Upper lobe of left lung (tissue), 4 donors: ENCODE results near the gene CTSL.

Experiments used
- POLR2AphosphoS5 ChIP-seq, 2 donors: sonication (generic); formaldehyde crosslinking; IDR thresholded peaks; one replicate each; pipeline ENCODE4 v1.5.1; 2017; ENCODE audit warnings: antibody characterized with exemption in 2 of 2
- TF ChIP-seq, protein P1 (sequence below), 6 experiments: fragments of 450-650 bp in 4 of 6; fragments of 200-600 bp in 2 of 6; sonication (generic) in 2 of 6; IDR thresholded peaks; one replicate each; pipeline ENCODE4 v1.5.1; 2016 to 2019; ENCODE audit warnings: antibody characterized with exemption in 6 of 6

DNA sequence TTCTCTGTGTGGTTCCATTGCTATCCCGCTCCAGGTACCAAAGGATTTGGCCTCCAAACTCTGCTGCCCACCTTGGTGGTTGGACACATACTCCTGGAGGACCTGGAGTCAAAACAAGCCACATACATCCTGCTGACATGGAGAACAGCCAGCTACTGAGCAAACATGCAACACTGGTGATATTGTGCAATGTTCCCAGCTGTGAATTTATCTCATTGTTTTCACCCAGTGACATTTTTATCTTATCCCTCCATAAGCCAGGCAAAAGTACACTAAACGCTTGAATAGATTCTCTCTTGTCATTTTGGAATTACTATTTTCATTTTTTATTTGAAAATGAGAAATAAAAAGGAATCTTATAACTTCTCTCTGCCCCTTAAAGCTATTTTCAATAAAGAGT is 11.1 kb upstream of the CTSL start:
- TF ChIP-seq, protein P1, sequence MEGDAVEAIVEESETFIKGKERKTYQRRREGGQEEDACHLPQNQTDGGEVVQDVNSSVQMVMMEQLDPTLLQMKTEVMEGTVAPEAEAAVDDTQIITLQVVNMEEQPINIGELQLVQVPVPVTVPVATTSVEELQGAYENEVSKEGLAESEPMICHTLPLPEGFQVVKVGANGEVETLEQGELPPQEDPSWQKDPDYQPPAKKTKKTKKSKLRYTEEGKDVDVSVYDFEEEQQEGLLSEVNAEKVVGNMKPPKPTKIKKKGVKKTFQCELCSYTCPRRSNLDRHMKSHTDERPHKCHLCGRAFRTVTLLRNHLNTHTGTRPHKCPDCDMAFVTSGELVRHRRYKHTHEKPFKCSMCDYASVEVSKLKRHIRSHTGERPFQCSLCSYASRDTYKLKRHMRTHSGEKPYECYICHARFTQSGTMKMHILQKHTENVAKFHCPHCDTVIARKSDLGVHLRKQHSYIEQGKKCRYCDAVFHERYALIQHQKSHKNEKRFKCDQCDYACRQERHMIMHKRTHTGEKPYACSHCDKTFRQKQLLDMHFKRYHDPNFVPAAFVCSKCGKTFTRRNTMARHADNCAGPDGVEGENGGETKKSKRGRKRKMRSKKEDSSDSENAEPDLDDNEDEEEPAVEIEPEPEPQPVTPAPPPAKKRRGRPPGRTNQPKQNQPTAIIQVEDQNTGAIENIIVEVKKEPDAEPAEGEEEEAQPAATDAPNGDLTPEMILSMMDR (IDR thresholded peaks at IDR 0.05), result no peak
- peak; percentile 33 to 68 for TF ChIP-seq POLR2AphosphoS5 (IDR thresholded peaks at IDR 0.05)
